ENCODE results near the gene SLC35E2B.

GRCh38 chr1:1626207-1627141, 66.1 kb downstream of the SLC35E2B start:
- no peak for TF ChIP-seq CTCF (IDR thresholded peaks at IDR 0.05)
- TF ChIP-seq POLR2A (IDR thresholded peaks at IDR 0.05): no peak
- no peak for TF ChIP-seq EP300 (IDR thresholded peaks at IDR 0.05)
